ENCODE data around the gene TRAPPC2L. TPM values are rescaled to one million over a fixed set of nuclear protein-coding genes. Genes with fewer than 3 reads are reported as not detected.

The TRAPPC2L gene
- total RNA-seq, 1 experiment from 2014 or later = 82.0 TPM

DNA sequence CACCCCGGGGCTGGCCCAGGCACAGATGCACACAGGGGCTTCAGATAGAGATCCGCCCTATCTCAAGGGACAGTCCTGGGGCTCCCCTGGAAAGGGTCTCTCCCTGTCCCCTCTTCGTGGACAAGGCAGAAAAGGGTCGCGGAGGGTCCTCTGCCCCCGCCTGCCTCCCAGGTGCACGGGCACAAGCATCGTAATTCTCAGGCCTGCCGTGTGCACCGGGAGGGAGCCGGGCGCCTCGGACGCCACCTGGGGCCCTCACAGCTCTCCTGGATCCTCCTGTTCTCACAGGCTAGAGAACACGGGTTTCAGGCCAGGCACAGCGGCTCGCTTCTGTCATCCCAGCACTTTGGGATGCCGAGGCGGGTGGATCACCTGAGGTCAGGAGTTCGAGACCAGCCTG lies 21.4 kb downstream of the TRAPPC2L start (continued):
- no peak for TF ChIP-seq ZNF423 (CRISPR knock-in tag; IDR thresholded peaks at IDR 0.05)

GRCh38 chr16:88878967-88879787 lies 22.2 kb downstream of the TRAPPC2L start:
- H3K9me3 Mint-ChIP-seq = no peaks in the 10 kb centered on the region
- TF ChIP-seq SMAD4 (CRISPR knock-in tag; IDR thresholded peaks at IDR 0.05) (no peak), ZNF281 (CRISPR knock-in tag; IDR thresholded peaks at IDR 0.05) (no peak), ZNF317 (CRISPR knock-in tag; IDR thresholded peaks at IDR 0.05; ENCODE audit: borderline replicate concordance, low read depth) (no peak), NR3C1 (CRISPR knock-in tag; conservative IDR thresholded peaks at IDR 0.05; ENCODE audit: low read depth) (no peak), FOXK1 (CRISPR knock-in tag; IDR thresholded peaks at IDR 0.05) (no peak), SMAD3 (CRISPR knock-in tag; IDR thresholded peaks at IDR 0.05; ENCODE audit: borderline replicate concordance) (no peak), ZNF263 (CRISPR knock-in tag; IDR thresholded peaks at IDR 0.05; ENCODE audit: low read depth) (no peak), ZNF232 (CRISPR knock-in tag; IDR thresholded peaks at IDR 0.05) (no peak), ESRRA (CRISPR knock-in tag; IDR thresholded peaks at IDR 0.05; ENCODE audit: borderline replicate concordance) (no peak), NFATC4 (CRISPR knock-in tag; IDR thresholded peaks at IDR 0.05) (no peak)
- TF ChIP-seq, protein P1, sequence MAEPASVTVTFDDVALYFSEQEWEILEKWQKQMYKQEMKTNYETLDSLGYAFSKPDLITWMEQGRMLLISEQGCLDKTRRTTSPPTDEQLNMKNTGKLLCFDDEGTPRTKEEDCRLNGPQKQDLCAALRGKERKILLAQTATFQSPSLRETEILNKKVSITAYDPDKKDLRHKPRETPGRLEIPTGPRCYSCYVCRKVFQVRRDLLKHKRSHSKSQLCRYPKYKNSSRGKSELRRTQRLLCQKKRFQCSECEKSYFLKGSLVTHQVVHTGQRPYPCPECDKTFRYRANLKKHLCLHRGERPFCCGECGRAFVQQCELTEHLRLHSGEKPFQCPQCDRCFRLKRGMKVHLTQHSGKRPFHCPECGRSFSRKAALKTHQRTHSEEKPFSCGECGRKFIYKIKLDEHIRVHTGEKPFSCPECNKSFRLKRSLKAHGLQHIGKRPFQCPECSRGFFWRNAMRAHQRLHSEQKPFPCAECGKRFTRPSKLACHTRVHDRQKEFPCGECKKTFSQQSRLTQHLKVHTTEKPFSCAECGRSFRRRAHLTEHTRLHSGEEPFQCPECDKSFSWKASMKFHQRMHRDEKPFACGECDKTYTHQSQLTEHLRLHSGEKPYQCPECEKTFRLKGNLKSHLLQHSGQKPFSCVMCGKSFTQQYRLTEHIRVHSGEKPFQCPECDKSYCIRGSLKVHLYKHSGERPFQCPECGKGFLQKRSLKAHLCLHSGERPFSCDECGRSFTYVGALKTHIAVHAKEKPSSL (CRISPR knock-in tag; conservative IDR thresholded peaks at IDR 0.05) = no peak
- TF ChIP-seq, protein P2, sequence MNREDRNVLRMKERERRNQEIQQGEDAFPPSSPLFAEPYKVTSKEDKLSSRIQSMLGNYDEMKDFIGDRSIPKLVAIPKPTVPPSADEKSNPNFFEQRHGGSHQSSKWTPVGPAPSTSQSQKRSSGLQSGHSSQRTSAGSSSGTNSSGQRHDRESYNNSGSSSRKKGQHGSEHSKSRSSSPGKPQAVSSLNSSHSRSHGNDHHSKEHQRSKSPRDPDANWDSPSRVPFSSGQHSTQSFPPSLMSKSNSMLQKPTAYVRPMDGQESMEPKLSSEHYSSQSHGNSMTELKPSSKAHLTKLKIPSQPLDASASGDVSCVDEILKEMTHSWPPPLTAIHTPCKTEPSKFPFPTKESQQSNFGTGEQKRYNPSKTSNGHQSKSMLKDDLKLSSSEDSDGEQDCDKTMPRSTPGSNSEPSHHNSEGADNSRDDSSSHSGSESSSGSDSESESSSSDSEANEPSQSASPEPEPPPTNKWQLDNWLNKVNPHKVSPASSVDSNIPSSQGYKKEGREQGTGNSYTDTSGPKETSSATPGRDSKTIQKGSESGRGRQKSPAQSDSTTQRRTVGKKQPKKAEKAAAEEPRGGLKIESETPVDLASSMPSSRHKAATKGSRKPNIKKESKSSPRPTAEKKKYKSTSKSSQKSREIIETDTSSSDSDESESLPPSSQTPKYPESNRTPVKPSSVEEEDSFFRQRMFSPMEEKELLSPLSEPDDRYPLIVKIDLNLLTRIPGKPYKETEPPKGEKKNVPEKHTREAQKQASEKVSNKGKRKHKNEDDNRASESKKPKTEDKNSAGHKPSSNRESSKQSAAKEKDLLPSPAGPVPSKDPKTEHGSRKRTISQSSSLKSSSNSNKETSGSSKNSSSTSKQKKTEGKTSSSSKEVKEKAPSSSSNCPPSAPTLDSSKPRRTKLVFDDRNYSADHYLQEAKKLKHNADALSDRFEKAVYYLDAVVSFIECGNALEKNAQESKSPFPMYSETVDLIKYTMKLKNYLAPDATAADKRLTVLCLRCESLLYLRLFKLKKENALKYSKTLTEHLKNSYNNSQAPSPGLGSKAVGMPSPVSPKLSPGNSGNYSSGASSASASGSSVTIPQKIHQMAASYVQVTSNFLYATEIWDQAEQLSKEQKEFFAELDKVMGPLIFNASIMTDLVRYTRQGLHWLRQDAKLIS (CRISPR knock-in tag; IDR thresholded peaks at IDR 0.05; ENCODE audit: borderline replicate concordance) = no peak
- TF ChIP-seq, protein P3, sequence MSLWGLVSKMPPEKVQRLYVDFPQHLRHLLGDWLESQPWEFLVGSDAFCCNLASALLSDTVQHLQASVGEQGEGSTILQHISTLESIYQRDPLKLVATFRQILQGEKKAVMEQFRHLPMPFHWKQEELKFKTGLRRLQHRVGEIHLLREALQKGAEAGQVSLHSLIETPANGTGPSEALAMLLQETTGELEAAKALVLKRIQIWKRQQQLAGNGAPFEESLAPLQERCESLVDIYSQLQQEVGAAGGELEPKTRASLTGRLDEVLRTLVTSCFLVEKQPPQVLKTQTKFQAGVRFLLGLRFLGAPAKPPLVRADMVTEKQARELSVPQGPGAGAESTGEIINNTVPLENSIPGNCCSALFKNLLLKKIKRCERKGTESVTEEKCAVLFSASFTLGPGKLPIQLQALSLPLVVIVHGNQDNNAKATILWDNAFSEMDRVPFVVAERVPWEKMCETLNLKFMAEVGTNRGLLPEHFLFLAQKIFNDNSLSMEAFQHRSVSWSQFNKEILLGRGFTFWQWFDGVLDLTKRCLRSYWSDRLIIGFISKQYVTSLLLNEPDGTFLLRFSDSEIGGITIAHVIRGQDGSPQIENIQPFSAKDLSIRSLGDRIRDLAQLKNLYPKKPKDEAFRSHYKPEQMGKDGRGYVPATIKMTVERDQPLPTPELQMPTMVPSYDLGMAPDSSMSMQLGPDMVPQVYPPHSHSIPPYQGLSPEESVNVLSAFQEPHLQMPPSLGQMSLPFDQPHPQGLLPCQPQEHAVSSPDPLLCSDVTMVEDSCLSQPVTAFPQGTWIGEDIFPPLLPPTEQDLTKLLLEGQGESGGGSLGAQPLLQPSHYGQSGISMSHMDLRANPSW (CRISPR knock-in tag; conservative IDR thresholded peaks at IDR 0.05; ENCODE audit: low read depth) = no peak
- TF ChIP-seq, protein P4, sequence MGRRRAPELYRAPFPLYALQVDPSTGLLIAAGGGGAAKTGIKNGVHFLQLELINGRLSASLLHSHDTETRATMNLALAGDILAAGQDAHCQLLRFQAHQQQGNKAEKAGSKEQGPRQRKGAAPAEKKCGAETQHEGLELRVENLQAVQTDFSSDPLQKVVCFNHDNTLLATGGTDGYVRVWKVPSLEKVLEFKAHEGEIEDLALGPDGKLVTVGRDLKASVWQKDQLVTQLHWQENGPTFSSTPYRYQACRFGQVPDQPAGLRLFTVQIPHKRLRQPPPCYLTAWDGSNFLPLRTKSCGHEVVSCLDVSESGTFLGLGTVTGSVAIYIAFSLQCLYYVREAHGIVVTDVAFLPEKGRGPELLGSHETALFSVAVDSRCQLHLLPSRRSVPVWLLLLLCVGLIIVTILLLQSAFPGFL (CRISPR knock-in tag; IDR thresholded peaks at IDR 0.05; ENCODE audit: borderline replicate concordance) = no peak
- CTCF ChIA-PET = interaction anchor here (2.2 to 3.0 kb wide), 3 partner anchors 22 to 288 kb away, joined by 14 to 18 read pairs (median 16); partner anchors contain the start of genes GALNS and TRAPPC2L
- no peaks in the 10 kb centered on the region for H3K36me3 Mint-ChIP-seq
- DNase-seq (ENCODE audit: low spot score) (no peak), ATAC-seq (no peak)
- H3K27ac Mint-ChIP-seq = no peak overlapping the region
- POLR2A ChIA-PET = no interaction called here
- H3K4me1 Mint-ChIP-seq = no peaks in the 10 kb centered on the region
- no peak overlapping the region for H3K4me3 Mint-ChIP-seq
- no peaks in the 10 kb centered on the region; the same call in 1 of the 2 replicates for H3K27me3 Mint-ChIP-seq (ENCODE audit: low read depth)

All from WTC11 (cell line).